Endothelial cell of umbilical vein (primary cell): Measurements from ENCODE around the gene PHACTR1. TPM values are rescaled to one million over a fixed set of nuclear protein-coding genes. Genes with fewer than 3 reads are reported as not detected.
A peak's percentile ranks its signal among the peaks of the same experiment; 100 is the strongest.

ENCODE experiments used
- BruUV-seq: library from RNA; stranded (reverse); fragments of 400-500 nt; replicated peaks from 2 replicates; lab custom pipeline; 2021; lab: Mats Ljungman, UMichigan
- CTCF ChIA-PET: fragments of 300-600, 350-600 bp; sonication (Branson Sonifier 250); formaldehyde crosslinking; loops from one replicate; lab custom pipeline; 2021; ENCODE audit warnings: antibody characterized with exemption, inconsistent platforms; lab: Charles Lee
- POLR2A ChIA-PET: fragments of 300-600, 350-600 bp; sonication (Branson Sonifier 250); formaldehyde crosslinking; loops from one replicate; lab custom pipeline; 2021; ENCODE audit warnings: antibody characterized with exemption, inconsistent platforms; lab: Charles Lee
- DNase-seq: peaks from one replicate; pipeline ENCODE4 v3.0.0-alpha.2; 2011; ENCODE audit warnings: low read depth, low spot score
- FAIRE-seq: peaks from 2 replicates; lab custom pipeline; 2011; peaks lifted over from hg19 to GRCh38; lab: Jason Lieb, UNC
- H2AFZ ChIP-seq: 2 replicates; pipeline ENCODE4 v1.6.0; 2012; ENCODE audit warnings: low read depth, low read length, control low read depth, inconsistent platforms
- H3K27ac ChIP-seq: 2 replicates; pipeline ENCODE4 v1.5.1; 2011; ENCODE audit warnings: low read depth, mild to moderate bottlenecking, control low read depth, low read length, moderate library complexity; ENCODE audit not compliant: insufficient read depth
- H3K27me3 ChIP-seq, 2 experiments: 2 replicates each; pipeline versions ENCODE4 v1.6.0 to v1.6.1; 2011; ENCODE audit warnings: low read length in 2 of 2, mixed read lengths in 1 of 2; ENCODE audit not compliant: control insufficient read depth in 2 of 2, insufficient read depth in 2 of 2
- H3K36me3 ChIP-seq, 2 experiments: 2 replicates in 1 of 2; 3 replicates in 1 of 2; pipeline ENCODE4 v1.5.1; 2011; ENCODE audit warnings: low read length in 2 of 2, mild to moderate bottlenecking in 1 of 2, moderate library complexity in 1 of 2; ENCODE audit not compliant: control insufficient read depth in 2 of 2, insufficient read depth in 2 of 2; ENCODE audit errors: extremely low read depth in 1 of 2
- H3K4me1 ChIP-seq: 3 replicates; pipeline ENCODE4 v1.5.1; 2011; ENCODE audit warnings: mild to moderate bottlenecking, low read length; ENCODE audit not compliant: control insufficient read depth, insufficient read depth; ENCODE audit errors: extremely low read depth
- H3K4me2 ChIP-seq: 2 replicates; pipeline ENCODE4 v1.6.1; 2011; ENCODE audit warnings: low read length, control low read depth, mixed read lengths; ENCODE audit not compliant: insufficient read depth
- H3K4me3 ChIP-seq, 3 experiments: fragments of 200-600 bp in 1 of 3; sonication (generic), shearing (Covaris generic) in 1 of 3; replicated peaks in 1 of 3; 2 replicates each; pipeline ENCODE4 v1.5.1; 2011 to 2016; ENCODE audit warnings: control low read depth in 3 of 3, low read length in 3 of 3, mild to moderate bottlenecking in 2 of 3, inconsistent platforms in 1 of 3, low read depth in 1 of 3, moderate library complexity in 1 of 3; ENCODE audit not compliant: insufficient read depth in 1 of 3
- H3K79me2 ChIP-seq: 2 replicates; pipeline ENCODE4 v1.6.0; 2012; ENCODE audit warnings: low read length, inconsistent platforms; ENCODE audit not compliant: control insufficient read depth, insufficient read depth
- H3K9ac ChIP-seq: replicated peaks from 2 replicates; pipeline ENCODE3; 2011; ENCODE audit warnings: low read length, control low read depth; ENCODE audit not compliant: insufficient read depth; ENCODE audit errors: extremely low read depth
- H3K9me1 ChIP-seq: replicated peaks from 3 replicates; pipeline ENCODE4 v1.6.0; 2011; ENCODE audit warnings: mild to moderate bottlenecking, low read length; ENCODE audit not compliant: control insufficient read depth, insufficient read depth; ENCODE audit errors: extremely low read depth
- H3K9me3 ChIP-seq: replicated peaks from 2 replicates; pipeline ENCODE4 v1.5.1; 2012; ENCODE audit warnings: low read length, inconsistent platforms; ENCODE audit not compliant: control insufficient read depth, insufficient read depth
- H4K20me1 ChIP-seq: replicated peaks from 2 replicates; pipeline ENCODE3; 2011; ENCODE audit warnings: mild to moderate bottlenecking, low read length; ENCODE audit not compliant: control insufficient read depth, insufficient read depth; ENCODE audit errors: extremely low read depth
- CTCF ChIP-seq, 2 donors: IDR thresholded peaks; 1 replicate in 1 of 2; 2 replicates in 1 of 2; pipeline ENCODE4 v1.5.1; 2011; ENCODE audit warnings: low read length in 2 of 2, mild to moderate bottlenecking in 2 of 2, moderate library complexity in 2 of 2, control low read depth in 1 of 2, inconsistent platforms in 1 of 2, low read depth in 1 of 2; ENCODE audit not compliant: insufficient read depth in 1 of 2; ENCODE audit errors: extremely low read depth in 1 of 2
- EZH2 ChIP-seq: IDR thresholded peaks from 2 replicates; pipeline ENCODE4 v1.6.1; 2012; ENCODE audit warnings: borderline replicate concordance, low read depth, mild to moderate bottlenecking, moderate library complexity, low read length, inconsistent platforms; ENCODE audit not compliant: severe bottlenecking
- FOS ChIP-seq: IDR thresholded peaks from 2 replicates; pipeline ENCODE4 v1.6.1; 2011; ENCODE audit warnings: mild to moderate bottlenecking, low read length, moderate library complexity, borderline replicate concordance; ENCODE audit not compliant: insufficient read depth
- GATA2 ChIP-seq: IDR thresholded peaks from 2 replicates; pipeline ENCODE4 v1.7.0; 2011; ENCODE audit warnings: low read depth, mild to moderate bottlenecking, moderate library complexity, mixed read lengths, low read length; ENCODE audit not compliant: insufficient read length, insufficient read depth
- JUN ChIP-seq: IDR thresholded peaks from 2 replicates; pipeline ENCODE4 v1.6.1; 2011; ENCODE audit warnings: borderline replicate concordance, low read depth; ENCODE audit not compliant: insufficient read length, insufficient read depth
- MYC ChIP-seq: IDR thresholded peaks from one replicate; pipeline ENCODE4 v1.6.1; 2011; ENCODE audit warnings: mild to moderate bottlenecking, low read depth, low read length
- POLR2A ChIP-seq: IDR thresholded peaks from 2 replicates; pipeline ENCODE4 v1.6.1; 2012; ENCODE audit warnings: low read depth, mild to moderate bottlenecking, control low read depth, low read length
- POLR2AphosphoS5 ChIP-seq: IDR thresholded peaks from 2 replicates; pipeline ENCODE4 v1.6.1; 2012; ENCODE audit warnings: low read depth, mild to moderate bottlenecking, control low read depth, low read length, moderate library complexity; ENCODE audit not compliant: insufficient read depth
- dilution Hi-C: fragments of 300-500 bp; cut with MboI; formaldehyde crosslinking; loops from one replicate; pipeline ENCODE4 v1.15.0; 2019; ENCODE audit warnings: low sequenced_read_pairs; ENCODE audit not compliant: extremely low pct_ligation_motif_present
- intact Hi-C: fragments of 100-400 bp; cut with micrococcal nuclease; formaldehyde crosslinking; loops from one replicate; pipeline ENCODE4 v1.10.0; 2022
- polyA plus RNA-seq, 4 experiments: library from polyadenylated mRNA; depleted of rRNA in 3 of 4; stranded (reverse) in 3 of 4; unstranded in 1 of 4; fragments of >200 nt; gene quantifications; 2 replicates each; pipeline versions ENCODE4 v1.2.1 to v1.2.3, GENCODE V29; 2011 to 2012; ENCODE audit warnings: missing spikeins in 1 of 4
- total RNA-seq: library from RNA; stranded (reverse); gene quantifications from 2 replicates; pipeline ENCODE4 v1.2.3, GENCODE V29; 2021
- TF ChIP-seq, protein P1 (sequence below): IDR thresholded peaks from 2 replicates; pipeline ENCODE4 v1.6.1; 2011; ENCODE audit not compliant: insufficient read depth, insufficient read length

PHACTR1 gene
- total and polyA plus RNA-seq, 2 donors (not counting 3 experiments of a cell fraction or from before 2014, with no cell fraction given) = 2.4 to 23.2 TPM

GRCh38 chr6:13302291-13302690 is 585.7 kb downstream of the PHACTR1 start:
- no peak overlapping the region for H2AFZ ChIP-seq
- BruUV-seq = TSS peak; percentile 32

More at GRCh38 chr6:13302291-13302690, 585.7 kb downstream of the PHACTR1 start:
- Histone ChIP-seq H3K27ac (peak overlapping the region; percentile 86), H3K4me2 (no peak overlapping the region), H3K27me3 (no peaks in the 10 kb centered on the region), H3K9ac (peak overlapping the region; percentile 54), H3K36me3 (peaks cover 0 to 6% of the 10 kb centered on the region in 2 experiments), H3K4me1 (peaks cover 30% of the 10 kb centered on the region), H3K9me1 (no peaks in the 10 kb centered on the region), H3K4me3 (no peak overlapping the region), H3K9me3 (no peaks in the 10 kb centered on the region), H3K79me2 (no peaks in the 10 kb centered on the region), H4K20me1 (no peaks in the 10 kb centered on the region)
- intact Hi-C loops = loop anchor here (1.0 to 10.0 kb wide), 6 partner anchors 225 to 667 kb away; partner anchors contain the start of genes NOL7 and RANBP9
- TF ChIP-seq POLR2AphosphoS5 (no peak), GATA2 (no peak), EZH2 (no peak), CTCF (IDR thresholded peaks at IDR 0.05; ENCODE audit: extremely low read depth in 1 of 2, insufficient read depth in 1 of 2, low read depth in 1 of 2, low read length in 2 of 2) (no peak), JUN (no peak), FOS (no peak), POLR2A (no peak), MYC (no peak)
- TF ChIP-seq, protein P1, sequence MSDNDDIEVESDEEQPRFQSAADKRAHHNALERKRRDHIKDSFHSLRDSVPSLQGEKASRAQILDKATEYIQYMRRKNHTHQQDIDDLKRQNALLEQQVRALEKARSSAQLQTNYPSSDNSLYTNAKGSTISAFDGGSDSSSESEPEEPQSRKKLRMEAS = no peak
- FAIRE-seq = no peak
- no peak for DNase-seq
- ChIA-PET POLR2A (interaction anchor here (1.0 kb wide), 2 partner anchors 26 to 272 kb away, joined by 3 to 5 read pairs; partner anchors contain the start of genes SIRT5 and TBC1D7), CTCF (interaction anchor here (0.7 to 3.5 kb wide), 10 partner anchors 10 to 391 kb away, joined by 3 to 23 read pairs (median 5); partner anchors contain the start of genes GFOD1, NOL7, SIRT5 and TBC1D7)
- dilution Hi-C loops = no loop called here
